SK-N-SH treated with all-trans-retinoic acid at 6 μM for 48 hours (cell line): ENCODE measurements around the gene GCG.

ENCODE experiments used
- CREB5 ChIP-seq: fragments of 250-450 bp; sonication (Bioruptor Pico); IDR thresholded peaks from 2 replicates; pipeline ENCODE4 v1.5.1; 2020; ENCODE audit warnings: low read depth, mild to moderate bottlenecking, moderate library complexity
- ESRRG ChIP-seq: fragments of 250-450 bp; sonication (Bioruptor Pico); IDR thresholded peaks from 2 replicates; pipeline ENCODE4 v1.6.1; 2021; ENCODE audit warnings: mild to moderate bottlenecking
- TOX ChIP-seq: fragments of 250-450 bp; sonication (Bioruptor Pico); IDR thresholded peaks from 2 replicates; pipeline ENCODE4 v1.8.0; 2021; ENCODE audit warnings: mild to moderate bottlenecking, moderate library complexity, borderline replicate concordance
- ZFP3 ChIP-seq: fragments of 250-450 bp; sonication (Bioruptor Pico); IDR thresholded peaks from 2 replicates; pipeline ENCODE4 v1.5.0; 2020; ENCODE audit warnings: mild to moderate bottlenecking, moderate library complexity
- ZFP30 ChIP-seq: fragments of 450-650 bp; formaldehyde crosslinking; IDR thresholded peaks from 2 replicates; pipeline ENCODE4 v1.5.0; 2022; ENCODE audit warnings: mild to moderate bottlenecking, moderate library complexity
- ZNF70 ChIP-seq: fragments of 450-650 bp; formaldehyde crosslinking; IDR thresholded peaks from 2 replicates; pipeline ENCODE4 v1.5.0; 2020; ENCODE audit warnings: mild to moderate bottlenecking, moderate library complexity
- ZNF8 ChIP-seq: fragments of 450-650 bp; formaldehyde crosslinking; IDR thresholded peaks from 2 replicates; pipeline ENCODE4 v1.5.0; 2020; ENCODE audit warnings: mild to moderate bottlenecking, moderate library complexity

- TF ChIP-seq ESRRG (CRISPR knock-in tag) (no peak), ZNF8 (CRISPR knock-in tag) (no peak), ZNF70 (CRISPR knock-in tag) (no peak), ZFP30 (CRISPR knock-in tag) (no peak), CREB5 (CRISPR knock-in tag) (no peak), TOX (CRISPR knock-in tag) (no peak), ZFP3 (CRISPR knock-in tag) (no peak)
Observed at GRCh38 chr2:162164802-162165201, 12.8 kb upstream of the GCG start.
